ENCODE results near the gene TMEM79. TPM values are rescaled to one million over a fixed set of nuclear protein-coding genes. Genes with fewer than 3 reads are reported as not detected.

The TMEM79 gene
- total RNA-seq, 1 donor from 2014 or later: 1.5 TPM

- intact Hi-C loops (cut with micrococcal nuclease): no loop called here
- H3K36me3 ChIP-seq: peaks cover 31% of the 10 kb centered on the region
- no peak overlapping the region for H3K27ac ChIP-seq (replicated peaks)
- no peak overlapping the region for H3K4me3 ChIP-seq
- H3K27me3 ChIP-seq (ENCODE audit: low read depth): peaks cover 21% of the 10 kb centered on the region
- H3K9me3 ChIP-seq (replicated peaks): no peaks in the 10 kb centered on the region
- DNase-seq: no peak
- TF ChIP-seq CTCF (IDR thresholded peaks at IDR 0.05; ENCODE audit: borderline replicate concordance): no peak
- H3K4me1 ChIP-seq: peaks cover 56% of the 10 kb centered on the region
Observed at GRCh38 chr1:156246781-156247459, 37.2 kb upstream of the TMEM79 start.

- peaks cover 39% of the 10 kb centered on the region for H3K36me3 ChIP-seq
- no peak within 1 kb of the TSS for H3K4me3 ChIP-seq
- no peaks in the 10 kb centered on the region for H3K9me3 ChIP-seq (replicated peaks)
- peak; percentile 28 for DNase-seq
- peaks cover 21% of the 10 kb centered on the region for H3K27me3 ChIP-seq (ENCODE audit: low read depth)
- intact Hi-C loops (cut with micrococcal nuclease): no loop called here
- peaks cover 64% of the 10 kb centered on the region for H3K4me1 ChIP-seq
- peak within 1 kb of the TSS; percentile 16 for H3K27ac ChIP-seq (replicated peaks)
- TF ChIP-seq CTCF (IDR thresholded peaks at IDR 0.05; ENCODE audit: borderline replicate concordance): no peak
Observed at GRCh38 chr1:156247460-156248322, 36.4 kb upstream of the TMEM79 start, which contains the start of gene PAQR6. PAQR6 (minus strand) TSS chr1:156248056; CDS start chr1:156246731, 1,325 bp downstream.

- Histone ChIP-seq H3K36me3 (peaks cover 45% of the 10 kb centered on the region), H3K4me3 (no peak overlapping the region), H3K9me3 (replicated peaks) (no peaks in the 10 kb centered on the region), H3K4me1 (peaks cover 68% of the 10 kb centered on the region), H3K27ac (replicated peaks) (peak overlapping the region; percentile 16), H3K27me3 (ENCODE audit: low read depth) (peaks cover 21% of the 10 kb centered on the region)
- intact Hi-C loops (cut with micrococcal nuclease): no loop called here
- DNase-seq: no peak
- TF ChIP-seq CTCF (IDR thresholded peaks at IDR 0.05; ENCODE audit: borderline replicate concordance): no peak
Observed at GRCh38 chr1:156248323-156248683, 35.8 kb upstream of the TMEM79 start.

- intact Hi-C loops (cut with micrococcal nuclease): no loop called here
- Histone ChIP-seq H3K27me3 (ENCODE audit: low read depth) (peaks cover 20% of the 10 kb centered on the region), H3K27ac (replicated peaks) (no peak overlapping the region), H3K4me3 (no peak overlapping the region), H3K36me3 (peaks cover 57% of the 10 kb centered on the region), H3K9me3 (replicated peaks) (no peaks in the 10 kb centered on the region), H3K4me1 (peaks cover 68% of the 10 kb centered on the region)
- DNase-seq: no peak
- no peak for TF ChIP-seq CTCF (IDR thresholded peaks at IDR 0.05; ENCODE audit: borderline replicate concordance)
Observed at GRCh38 chr1:156249593-156249992, 34.5 kb upstream of the TMEM79 start.

- no peak for DNase-seq
- H3K4me1 ChIP-seq: peaks cover 54% of the 10 kb centered on the region
- H3K9me3 ChIP-seq (replicated peaks): no peaks in the 10 kb centered on the region
- H3K27me3 ChIP-seq (ENCODE audit: low read depth): peaks cover under 1% of the 10 kb centered on the region
- intact Hi-C loops (cut with micrococcal nuclease): no loop called here
- no peak for TF ChIP-seq CTCF (IDR thresholded peaks at IDR 0.05; ENCODE audit: borderline replicate concordance)
- H3K27ac ChIP-seq (replicated peaks): peak overlapping the region; percentile 66
- H3K4me3 ChIP-seq: no peak overlapping the region
- peaks cover 76% of the 10 kb centered on the region for H3K36me3 ChIP-seq
Observed at GRCh38 chr1:156251527-156251926, 32.6 kb upstream of the TMEM79 start.

Measured in left ventricle myocardium inferior (tissue), 1 donor.